Prostate gland (tissue), 2 donors: ENCODE data around the gene VAPB.

Source experiments
- POLR2A ChIP-seq: fragments of 450-650 bp; IDR thresholded peaks from one replicate; pipeline ENCODE4 v1.6.1; 2016; ENCODE audit warnings: antibody characterized with exemption, mild to moderate bottlenecking
- POLR2AphosphoS5 ChIP-seq: sonication (generic); formaldehyde crosslinking; IDR thresholded peaks from one replicate; pipeline ENCODE4 v1.6.1; 2017; ENCODE audit warnings: antibody characterized with exemption
- TF ChIP-seq, protein P1 (sequence below), 4 experiments: fragments of 200-600 bp in 2 of 4; fragments of 450-650 bp in 2 of 4; sonication (generic) in 2 of 4; IDR thresholded peaks; 1 replicate in 3 of 4; 2 replicates in 1 of 4; pipeline ENCODE4 v1.5.1; 2016 to 2019; ENCODE audit warnings: antibody characterized with exemption in 4 of 4, mild to moderate bottlenecking in 2 of 4, moderate library complexity in 2 of 4

DNA sequence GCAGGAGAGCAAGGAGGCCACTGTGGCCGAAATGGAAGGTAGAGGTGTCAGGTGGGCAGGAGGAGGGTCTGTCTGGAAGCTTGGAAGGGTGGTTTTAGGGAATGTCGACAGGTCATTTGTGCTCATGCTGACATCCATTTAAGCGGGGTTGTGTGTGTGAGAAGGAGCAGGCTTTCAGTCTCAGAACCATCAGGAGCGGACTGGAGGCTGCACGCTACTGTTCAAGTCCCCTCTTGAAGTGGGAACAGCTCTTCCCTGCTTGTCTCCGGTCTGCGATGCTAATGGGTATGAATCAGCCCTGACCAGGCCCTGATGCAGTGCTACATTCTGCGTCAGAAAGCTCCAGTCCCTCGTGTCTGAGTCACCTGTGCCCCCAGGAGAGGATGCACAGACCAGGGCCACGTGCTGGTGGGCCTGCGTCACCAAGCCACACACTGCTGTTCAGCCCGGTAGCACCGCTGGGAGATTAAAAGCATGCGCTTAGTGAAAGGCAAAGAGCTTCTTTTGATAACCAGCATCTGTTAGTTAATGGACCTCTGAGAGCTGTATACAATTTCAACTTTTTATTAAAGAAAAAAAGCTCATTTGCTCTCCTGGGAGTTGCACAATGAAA, 68.2 kb downstream of the VAPB start:
- TF ChIP-seq, protein P1, sequence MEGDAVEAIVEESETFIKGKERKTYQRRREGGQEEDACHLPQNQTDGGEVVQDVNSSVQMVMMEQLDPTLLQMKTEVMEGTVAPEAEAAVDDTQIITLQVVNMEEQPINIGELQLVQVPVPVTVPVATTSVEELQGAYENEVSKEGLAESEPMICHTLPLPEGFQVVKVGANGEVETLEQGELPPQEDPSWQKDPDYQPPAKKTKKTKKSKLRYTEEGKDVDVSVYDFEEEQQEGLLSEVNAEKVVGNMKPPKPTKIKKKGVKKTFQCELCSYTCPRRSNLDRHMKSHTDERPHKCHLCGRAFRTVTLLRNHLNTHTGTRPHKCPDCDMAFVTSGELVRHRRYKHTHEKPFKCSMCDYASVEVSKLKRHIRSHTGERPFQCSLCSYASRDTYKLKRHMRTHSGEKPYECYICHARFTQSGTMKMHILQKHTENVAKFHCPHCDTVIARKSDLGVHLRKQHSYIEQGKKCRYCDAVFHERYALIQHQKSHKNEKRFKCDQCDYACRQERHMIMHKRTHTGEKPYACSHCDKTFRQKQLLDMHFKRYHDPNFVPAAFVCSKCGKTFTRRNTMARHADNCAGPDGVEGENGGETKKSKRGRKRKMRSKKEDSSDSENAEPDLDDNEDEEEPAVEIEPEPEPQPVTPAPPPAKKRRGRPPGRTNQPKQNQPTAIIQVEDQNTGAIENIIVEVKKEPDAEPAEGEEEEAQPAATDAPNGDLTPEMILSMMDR (IDR thresholded peaks at IDR 0.05), result no peak
- no peak for TF ChIP-seq POLR2A
- TF ChIP-seq POLR2AphosphoS5, result no peak
